ENCODE results near the gene CST11.

GRCh38 chr20:23435626-23436539 lies 16.8 kb downstream of the CST11 start:
- TF ChIP-seq, protein P1, sequence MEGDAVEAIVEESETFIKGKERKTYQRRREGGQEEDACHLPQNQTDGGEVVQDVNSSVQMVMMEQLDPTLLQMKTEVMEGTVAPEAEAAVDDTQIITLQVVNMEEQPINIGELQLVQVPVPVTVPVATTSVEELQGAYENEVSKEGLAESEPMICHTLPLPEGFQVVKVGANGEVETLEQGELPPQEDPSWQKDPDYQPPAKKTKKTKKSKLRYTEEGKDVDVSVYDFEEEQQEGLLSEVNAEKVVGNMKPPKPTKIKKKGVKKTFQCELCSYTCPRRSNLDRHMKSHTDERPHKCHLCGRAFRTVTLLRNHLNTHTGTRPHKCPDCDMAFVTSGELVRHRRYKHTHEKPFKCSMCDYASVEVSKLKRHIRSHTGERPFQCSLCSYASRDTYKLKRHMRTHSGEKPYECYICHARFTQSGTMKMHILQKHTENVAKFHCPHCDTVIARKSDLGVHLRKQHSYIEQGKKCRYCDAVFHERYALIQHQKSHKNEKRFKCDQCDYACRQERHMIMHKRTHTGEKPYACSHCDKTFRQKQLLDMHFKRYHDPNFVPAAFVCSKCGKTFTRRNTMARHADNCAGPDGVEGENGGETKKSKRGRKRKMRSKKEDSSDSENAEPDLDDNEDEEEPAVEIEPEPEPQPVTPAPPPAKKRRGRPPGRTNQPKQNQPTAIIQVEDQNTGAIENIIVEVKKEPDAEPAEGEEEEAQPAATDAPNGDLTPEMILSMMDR (conservative IDR thresholded peaks at IDR 0.05 in 1 of 2, IDR thresholded peaks at IDR 0.05 in 1 of 2; ENCODE audit: extremely low read depth in 1 of 2, insufficient read depth in 1 of 2, low read depth in 1 of 2, low read length in 2 of 2): no peak
- no peak for TF ChIP-seq EZH2 (IDR thresholded peaks at IDR 0.05; ENCODE audit: borderline replicate concordance, low read length)

All from mammary epithelial cell (primary cell).